GM12892 (cell line): ENCODE data around the gene STUM.

Experiments
- POLR2A ChIP-seq: IDR thresholded peaks from 2 replicates; pipeline ENCODE4 v1.6.1; 2011; ENCODE audit warnings: low read depth, low read length, control low read depth
- POLR2AphosphoS5 ChIP-seq: IDR thresholded peaks from 2 replicates; pipeline ENCODE4 v1.6.1; 2011; ENCODE audit warnings: low read depth, low read length, control low read depth
- TAF1 ChIP-seq: IDR thresholded peaks from 2 replicates; pipeline ENCODE4 v1.6.1; 2011; ENCODE audit warnings: low read depth, mild to moderate bottlenecking, control low read depth, low read length, borderline replicate concordance

DNA sequence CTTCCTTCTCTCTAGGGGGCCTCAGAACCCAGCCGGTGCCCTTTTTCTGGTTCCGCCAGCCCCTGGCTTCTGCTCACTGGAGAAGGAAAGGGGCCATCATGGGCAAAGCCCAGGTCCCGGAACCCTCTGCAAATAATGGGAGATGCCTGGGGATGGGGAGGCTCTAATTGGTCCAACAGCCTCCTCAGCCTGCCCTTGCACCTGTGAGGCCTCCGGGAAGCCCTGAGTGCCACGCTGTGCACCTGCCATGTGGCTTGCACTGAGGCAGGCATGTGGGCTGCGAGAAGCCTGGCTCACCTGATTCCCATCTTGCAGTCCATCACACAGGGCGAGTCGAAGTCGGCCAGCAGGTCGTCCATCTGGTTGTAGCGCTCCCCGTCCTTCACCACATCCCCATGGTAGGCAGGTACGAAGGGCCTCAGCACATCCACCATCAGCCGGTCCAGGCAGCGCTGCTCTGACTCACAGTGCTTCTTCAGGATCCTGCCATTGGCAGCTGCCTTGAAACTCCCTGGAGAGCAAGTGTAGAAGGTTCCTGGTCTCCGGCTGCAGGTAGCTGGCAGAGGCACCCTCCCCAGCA, 98.4 kb downstream of the STUM start:
- TF ChIP-seq POLR2A = no peak
- no peak for TF ChIP-seq POLR2AphosphoS5
- TF ChIP-seq TAF1 = no peak
